Measurements from ENCODE around the gene ITGA11.

Gene ITGA11

DNA sequence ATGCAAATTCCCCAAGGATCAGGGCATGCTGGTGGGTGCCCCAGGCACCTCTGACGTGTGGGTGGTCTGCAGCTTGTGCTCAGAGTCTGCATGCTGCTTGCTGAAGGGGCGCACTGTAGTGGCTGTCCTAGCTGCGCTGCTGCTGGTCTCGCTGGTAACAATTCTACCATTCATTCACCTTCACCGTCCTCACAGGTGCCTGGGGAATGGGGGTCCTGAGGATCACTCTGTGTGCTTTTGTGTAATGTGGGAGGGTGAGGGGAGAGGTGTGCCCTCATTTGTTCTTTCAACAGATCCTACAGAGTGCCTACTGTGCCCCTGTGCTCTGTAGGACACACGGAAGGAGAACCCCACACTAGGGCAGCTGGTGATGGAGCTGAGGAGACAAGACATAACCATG lies 2.1 kb upstream of the ITGA11 start:
- no peak overlapping the region for H3K4me3 ChIP-seq (ENCODE audit: low read length in 2 of 2)
- H3K27ac ChIP-seq (ENCODE audit: low read length) = no peak overlapping the region
- H3K4me1 ChIP-seq (ENCODE audit: control insufficient read depth, insufficient read depth, low read length) = peaks cover 10% of the 10 kb centered on the region
- H3K27me3 ChIP-seq (ENCODE audit: control insufficient read depth in 1 of 2, insufficient read depth in 2 of 2, low read length in 2 of 2) = peaks cover 25 to 31% of the 10 kb centered on the region in 2 donors
- H3K36me3 ChIP-seq (ENCODE audit: control insufficient read depth in 2 of 2, insufficient read depth in 2 of 2, low read length in 2 of 2) = no peaks in the 10 kb centered on the region
- H3K9me3 ChIP-seq (ENCODE audit: control insufficient read depth in 2 of 2, low read length in 2 of 2) = no peaks in the 10 kb centered on the region
- no peak overlapping the region for H3K9ac ChIP-seq (ENCODE audit: low read length in 2 of 2)

DNA sequence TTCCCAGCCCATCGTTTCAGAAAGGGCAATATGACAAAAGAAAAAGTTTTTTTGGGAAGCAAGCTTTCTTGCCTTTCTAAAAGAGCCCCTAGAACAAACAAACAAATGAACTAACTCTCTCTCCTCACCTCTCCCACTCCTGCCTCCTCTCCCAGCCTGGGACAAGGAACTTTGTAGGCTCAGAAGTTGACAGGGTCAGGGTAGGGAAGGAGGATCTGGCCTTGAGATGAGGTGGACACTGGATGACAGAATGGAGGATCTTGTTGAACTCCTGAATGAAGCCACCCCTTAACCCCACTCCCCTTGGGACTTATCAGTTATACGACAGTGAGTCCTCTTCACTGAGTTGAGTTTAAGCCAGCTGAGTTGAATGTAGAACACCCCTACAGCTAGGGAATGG lies 1.6 kb upstream of the ITGA11 start:
- Histone ChIP-seq H3K4me3 (ENCODE audit: low read length in 2 of 2) (no peak overlapping the region), H3K27me3 (ENCODE audit: control insufficient read depth in 1 of 2, insufficient read depth in 2 of 2, low read length in 2 of 2) (peaks cover 25 to 31% of the 10 kb centered on the region in 2 donors), H3K27ac (ENCODE audit: low read length) (no peak overlapping the region), H3K9ac (ENCODE audit: low read length in 2 of 2) (no peak overlapping the region), H3K36me3 (ENCODE audit: control insufficient read depth in 2 of 2, insufficient read depth in 2 of 2, low read length in 2 of 2) (no peaks in the 10 kb centered on the region), H3K4me1 (ENCODE audit: control insufficient read depth, insufficient read depth, low read length) (peaks cover 10% of the 10 kb centered on the region), H3K9me3 (ENCODE audit: control insufficient read depth in 2 of 2, low read length in 2 of 2) (no peaks in the 10 kb centered on the region)

DNA sequence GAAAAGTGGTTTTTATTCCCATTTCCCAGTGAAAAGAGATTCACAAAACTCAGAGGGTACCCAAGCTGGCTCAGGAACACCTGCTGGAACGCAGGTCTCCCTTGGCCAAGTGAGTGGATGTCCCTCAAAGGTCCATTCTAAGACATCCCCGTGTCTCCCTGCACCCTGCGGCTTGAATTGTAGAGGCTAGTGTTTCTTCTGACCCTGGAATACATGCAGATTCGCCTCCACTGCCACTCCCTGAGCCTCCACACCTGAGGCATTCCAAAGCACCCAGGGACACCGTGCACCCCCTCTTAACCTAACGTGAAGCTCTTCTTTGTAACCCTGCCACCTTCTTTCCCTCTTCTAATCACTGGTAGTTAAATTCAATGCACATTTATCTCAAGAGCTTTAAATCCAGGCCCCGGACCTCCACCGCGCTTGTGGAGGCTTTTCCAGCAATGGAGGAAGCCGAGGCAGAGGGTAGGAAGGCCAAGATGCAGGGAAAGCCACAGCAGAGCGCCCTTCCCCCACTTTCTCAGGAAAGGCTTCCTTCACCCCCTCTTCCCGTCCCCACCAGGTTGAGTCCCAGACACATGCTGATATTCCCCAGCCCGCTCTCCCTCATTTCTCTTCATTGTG lies 590 bp upstream of the ITGA11 start:
- peak overlapping the region in 1 of 2 donors; percentile 69 for H3K4me3 ChIP-seq (ENCODE audit: low read length in 2 of 2)
- H3K36me3 ChIP-seq (ENCODE audit: control insufficient read depth in 2 of 2, insufficient read depth in 2 of 2, low read length in 2 of 2) = no peaks in the 10 kb centered on the region
- H3K27ac ChIP-seq (ENCODE audit: low read length) = no peak overlapping the region
- H3K9ac ChIP-seq (ENCODE audit: low read length in 2 of 2) = no peak overlapping the region
- peaks cover 20 to 31% of the 10 kb centered on the region in 2 donors for H3K27me3 ChIP-seq (ENCODE audit: control insufficient read depth in 1 of 2, insufficient read depth in 2 of 2, low read length in 2 of 2)
- H3K9me3 ChIP-seq (ENCODE audit: control insufficient read depth in 2 of 2, low read length in 2 of 2) = no peaks in the 10 kb centered on the region
- H3K4me1 ChIP-seq (ENCODE audit: control insufficient read depth, insufficient read depth, low read length) = peaks cover 10% of the 10 kb centered on the region

DNA sequence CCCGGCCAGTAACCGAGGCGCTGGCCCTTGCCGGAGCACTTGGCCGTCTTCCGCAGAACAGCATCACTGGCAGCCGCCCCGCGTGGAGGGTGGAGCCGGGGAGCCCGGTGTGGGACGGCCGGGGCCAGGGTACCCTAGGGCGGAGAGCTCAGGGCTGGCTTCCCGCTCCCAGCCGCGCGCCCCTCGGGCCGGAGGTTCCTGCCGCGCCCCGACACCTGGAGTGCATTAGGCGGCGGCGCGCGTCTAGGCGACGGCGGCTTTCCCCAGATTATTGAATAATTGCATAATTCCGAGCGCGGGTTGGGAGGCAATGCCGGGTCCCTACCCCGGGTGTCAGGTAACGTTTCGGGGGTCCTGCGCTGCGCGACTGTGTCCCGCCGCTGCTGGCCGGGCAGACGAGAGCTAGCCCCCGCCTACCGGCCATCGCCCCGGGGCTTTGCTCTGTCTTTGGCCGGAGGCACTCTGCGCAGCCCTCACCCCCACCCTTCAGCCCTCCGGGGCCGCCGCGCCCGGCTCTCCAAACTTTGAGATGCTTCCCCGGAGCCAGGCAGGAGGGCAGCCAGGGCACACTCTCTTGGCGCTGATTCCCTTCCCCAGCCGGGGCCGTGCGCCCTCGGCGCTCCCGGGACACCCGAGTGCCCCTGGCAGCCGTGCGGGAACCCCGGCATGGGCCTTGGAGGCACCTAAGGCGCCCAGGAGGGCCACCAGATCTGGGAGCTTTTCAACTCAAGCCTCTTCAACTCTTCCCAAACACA lies 749 bp downstream of the ITGA11 start:
- Histone ChIP-seq H3K27me3 (ENCODE audit: control insufficient read depth in 1 of 2, insufficient read depth in 2 of 2, low read length in 2 of 2) (peaks cover 20 to 31% of the 10 kb centered on the region in 2 donors), H3K4me3 (ENCODE audit: low read length in 2 of 2) (peak overlapping the region; percentile 60 to 69), H3K27ac (ENCODE audit: low read length) (no peak overlapping the region), H3K4me1 (ENCODE audit: control insufficient read depth, insufficient read depth, low read length) (peaks cover 10% of the 10 kb centered on the region), H3K9me3 (ENCODE audit: control insufficient read depth in 2 of 2, low read length in 2 of 2) (no peaks in the 10 kb centered on the region), H3K9ac (ENCODE audit: low read length in 2 of 2) (no peak overlapping the region), H3K36me3 (ENCODE audit: control insufficient read depth in 2 of 2, insufficient read depth in 2 of 2, low read length in 2 of 2) (no peaks in the 10 kb centered on the region)

DNA sequence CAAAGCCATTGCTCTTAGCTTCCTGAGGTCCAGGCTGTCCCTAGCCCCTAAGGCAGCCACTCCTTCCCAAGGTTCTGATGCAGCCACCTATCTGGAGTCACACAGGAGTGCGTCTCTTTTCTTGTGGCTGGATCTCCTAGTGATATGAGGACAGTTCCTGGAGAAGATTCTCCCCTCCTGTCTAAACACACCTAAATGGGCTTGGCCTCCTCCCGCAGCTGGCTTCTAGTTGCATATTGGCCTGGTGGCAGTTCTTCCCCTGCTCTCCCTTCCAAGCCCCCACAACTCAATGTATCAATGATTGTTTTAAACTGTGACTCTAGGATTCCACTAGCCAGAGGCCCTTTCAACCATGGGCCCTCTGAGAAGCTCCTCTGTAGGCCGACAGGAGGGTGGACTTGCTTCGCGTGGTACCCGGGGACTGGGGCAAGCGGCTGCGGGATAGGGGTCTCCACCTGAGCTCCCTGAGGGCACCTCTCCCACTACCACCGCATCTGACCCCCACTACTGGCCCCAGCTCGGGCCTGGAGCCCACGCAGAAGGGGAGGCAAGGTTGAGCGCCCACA lies 1.4 kb downstream of the ITGA11 start:
- Histone ChIP-seq H3K9ac (ENCODE audit: low read length in 2 of 2) (no peak overlapping the region), H3K27ac (ENCODE audit: low read length) (no peak overlapping the region), H3K9me3 (ENCODE audit: control insufficient read depth in 2 of 2, low read length in 2 of 2) (no peaks in the 10 kb centered on the region), H3K27me3 (ENCODE audit: control insufficient read depth in 1 of 2, insufficient read depth in 2 of 2, low read length in 2 of 2) (peaks cover 23 to 31% of the 10 kb centered on the region in 2 donors), H3K36me3 (ENCODE audit: control insufficient read depth in 2 of 2, insufficient read depth in 2 of 2, low read length in 2 of 2) (no peaks in the 10 kb centered on the region), H3K4me1 (ENCODE audit: control insufficient read depth, insufficient read depth, low read length) (peaks cover 10% of the 10 kb centered on the region), H3K4me3 (ENCODE audit: low read length in 2 of 2) (no peak overlapping the region)

DNA sequence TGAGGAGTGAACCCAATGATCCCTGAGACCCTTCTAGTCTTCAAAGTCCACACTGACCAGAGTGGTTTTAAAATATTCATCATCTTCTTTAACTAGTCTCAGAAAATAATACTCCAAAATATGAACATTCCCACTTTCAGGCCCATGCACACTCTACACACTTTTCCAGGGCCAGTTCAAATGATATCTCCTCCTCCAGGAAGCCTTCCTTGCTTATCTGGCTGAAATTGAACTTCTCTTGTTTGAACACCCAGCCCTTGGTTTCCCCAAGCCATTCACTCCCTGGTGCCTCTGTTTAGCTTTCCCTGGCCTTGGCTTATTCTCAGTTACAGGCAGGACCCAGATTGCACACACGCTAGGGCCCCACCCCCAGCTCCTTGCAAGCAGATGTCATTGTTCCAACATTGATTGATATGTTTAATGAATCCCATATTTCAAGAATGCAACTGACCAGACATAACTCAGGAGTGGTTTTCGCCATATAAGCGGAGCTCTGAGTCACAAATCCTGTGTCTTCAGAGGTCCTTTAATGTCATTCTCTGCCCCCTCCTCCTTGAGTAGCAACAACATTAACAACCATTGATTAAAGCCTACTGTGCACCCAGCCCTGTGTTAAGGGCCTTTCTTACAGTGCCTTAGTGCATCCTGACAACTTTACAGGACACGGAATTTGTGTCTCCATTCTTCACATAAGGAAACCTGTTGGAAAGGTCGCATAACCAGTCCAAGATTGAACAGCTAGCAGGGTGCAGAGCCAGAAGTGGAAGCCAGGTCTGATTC lies 2.1 kb downstream of the ITGA11 start:
- no peak overlapping the region for H3K27ac ChIP-seq (ENCODE audit: low read length)

DNA sequence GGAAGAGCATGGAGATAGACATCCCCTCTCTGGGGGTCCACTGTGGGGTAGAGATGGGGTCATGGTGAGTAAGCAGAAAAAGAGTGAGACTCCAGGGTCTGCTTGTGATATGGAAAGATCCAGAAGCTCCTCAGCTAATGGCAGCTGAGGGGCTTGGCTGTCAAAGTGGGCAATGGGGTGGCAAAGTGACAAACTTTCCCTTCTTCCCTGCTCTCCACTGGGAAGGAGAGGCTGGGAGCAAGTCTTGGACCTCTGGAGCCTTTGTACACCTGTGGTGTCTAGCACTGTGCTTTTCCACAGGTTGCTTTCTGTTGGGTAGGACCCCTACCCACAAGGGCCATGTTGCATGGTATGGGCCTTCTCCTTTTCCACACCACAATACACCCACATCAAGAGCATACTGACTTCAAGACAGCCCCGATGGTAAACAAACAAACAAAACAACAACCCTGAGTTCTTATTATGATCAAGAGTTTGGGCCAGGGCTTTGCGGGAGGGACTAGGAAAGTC lies 3.5 kb downstream of the ITGA11 start:
- Histone ChIP-seq H3K9me3 (ENCODE audit: control insufficient read depth in 2 of 2, low read length in 2 of 2) (no peaks in the 10 kb centered on the region), H3K27me3 (ENCODE audit: control insufficient read depth in 1 of 2, insufficient read depth in 2 of 2, low read length in 2 of 2) (peaks cover 19 to 26% of the 10 kb centered on the region in 2 donors), H3K27ac (ENCODE audit: low read length) (no peak overlapping the region), H3K9ac (ENCODE audit: low read length in 2 of 2) (no peak overlapping the region), H3K36me3 (ENCODE audit: control insufficient read depth in 2 of 2, insufficient read depth in 2 of 2, low read length in 2 of 2) (no peaks in the 10 kb centered on the region), H3K4me1 (ENCODE audit: control insufficient read depth, insufficient read depth, low read length) (peaks cover 10% of the 10 kb centered on the region), H3K4me3 (ENCODE audit: low read length in 2 of 2) (no peak overlapping the region)

More for the DNA sequence above, 2.1 kb downstream of the ITGA11 start:
- H3K27me3 ChIP-seq (ENCODE audit: control insufficient read depth in 1 of 2, insufficient read depth in 2 of 2, low read length in 2 of 2) = peaks cover 23 to 31% of the 10 kb centered on the region in 2 donors
- no peaks in the 10 kb centered on the region for H3K36me3 ChIP-seq (ENCODE audit: control insufficient read depth in 2 of 2, insufficient read depth in 2 of 2, low read length in 2 of 2)
- no peaks in the 10 kb centered on the region for H3K9me3 ChIP-seq (ENCODE audit: control insufficient read depth in 2 of 2, low read length in 2 of 2)
- H3K4me1 ChIP-seq (ENCODE audit: control insufficient read depth, insufficient read depth, low read length) = peaks cover 10% of the 10 kb centered on the region
- H3K4me3 ChIP-seq (ENCODE audit: low read length in 2 of 2) = no peak overlapping the region
- no peak overlapping the region for H3K9ac ChIP-seq (ENCODE audit: low read length in 2 of 2)

DNA sequence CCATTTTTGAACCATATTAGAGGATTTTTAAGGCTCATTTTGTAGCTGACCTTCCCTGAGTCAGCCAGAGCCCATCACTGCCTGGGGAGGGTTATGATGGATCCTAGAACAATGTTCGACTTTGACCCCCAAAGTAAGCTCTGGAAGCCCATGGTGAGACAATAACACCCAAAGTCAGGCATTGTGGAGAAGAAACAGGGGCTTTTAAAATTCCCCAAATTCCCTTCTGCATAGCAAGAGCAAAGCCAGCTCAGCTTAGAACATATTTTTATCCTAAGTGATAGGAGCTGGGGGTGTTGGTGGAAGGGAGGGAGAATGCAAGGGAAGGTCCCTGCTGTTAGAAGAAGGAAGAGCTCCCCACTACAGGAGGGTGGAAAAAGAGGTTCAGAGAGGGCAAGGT lies 4.0 kb downstream of the ITGA11 start:
- Histone ChIP-seq H3K27ac (ENCODE audit: low read length) (no peak overlapping the region), H3K4me1 (ENCODE audit: control insufficient read depth, insufficient read depth, low read length) (peaks cover 10% of the 10 kb centered on the region), H3K36me3 (ENCODE audit: control insufficient read depth in 2 of 2, insufficient read depth in 2 of 2, low read length in 2 of 2) (no peaks in the 10 kb centered on the region), H3K4me3 (ENCODE audit: low read length in 2 of 2) (no peak overlapping the region), H3K9ac (ENCODE audit: low read length in 2 of 2) (no peak overlapping the region), H3K9me3 (ENCODE audit: control insufficient read depth in 2 of 2, low read length in 2 of 2) (no peaks in the 10 kb centered on the region), H3K27me3 (ENCODE audit: control insufficient read depth in 1 of 2, insufficient read depth in 2 of 2, low read length in 2 of 2) (peaks cover 17 to 22% of the 10 kb centered on the region in 2 donors)

DNA sequence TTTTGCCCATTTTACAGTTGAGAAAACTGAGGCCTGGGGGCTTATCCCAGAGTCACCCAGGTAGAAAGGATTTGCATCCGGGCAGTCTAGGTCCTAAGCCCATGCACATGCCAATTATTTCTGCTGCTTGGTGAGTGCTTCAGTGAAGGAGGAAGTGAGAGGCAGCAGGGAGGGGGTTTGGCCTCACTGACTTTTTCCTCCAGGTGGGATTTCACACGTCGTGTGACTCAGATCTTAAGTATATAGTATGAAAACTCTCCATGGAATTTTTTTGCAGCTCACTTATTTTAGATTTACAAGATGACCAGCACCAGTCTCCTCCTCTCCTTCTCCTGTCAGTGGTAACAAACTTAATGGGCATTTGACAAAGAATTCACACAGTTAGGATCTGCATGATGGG lies 4.6 kb downstream of the ITGA11 start:
- no peak overlapping the region for H3K4me3 ChIP-seq (ENCODE audit: low read length in 2 of 2)

DNA sequence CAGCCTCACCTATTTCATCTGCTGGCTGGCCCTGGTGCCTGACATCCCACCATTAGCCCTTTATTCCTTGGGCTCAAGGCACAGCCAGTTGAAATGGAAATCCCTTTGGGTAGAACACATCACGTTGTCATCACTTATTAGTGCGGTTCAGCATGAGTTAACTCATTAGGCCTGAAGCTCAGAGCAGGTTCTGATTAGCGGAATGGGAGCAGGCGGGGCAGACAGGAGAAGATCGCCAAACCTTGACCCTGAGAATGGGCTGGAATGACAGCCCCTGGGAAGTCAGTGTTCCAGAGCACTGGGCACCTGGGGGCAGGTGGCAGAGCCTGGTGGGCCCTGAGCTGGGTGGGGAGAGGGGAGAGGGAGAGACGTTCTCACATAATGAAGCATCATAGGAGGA lies 5.8 kb downstream of the ITGA11 start:
- H3K9me3 ChIP-seq (ENCODE audit: control insufficient read depth in 2 of 2, low read length in 2 of 2) = no peaks in the 10 kb centered on the region
- no peak overlapping the region for H3K27ac ChIP-seq (ENCODE audit: low read length)

More for the DNA sequence above, 4.6 kb downstream of the ITGA11 start:
- Histone ChIP-seq H3K27ac (ENCODE audit: low read length) (no peak overlapping the region), H3K9me3 (ENCODE audit: control insufficient read depth in 2 of 2, low read length in 2 of 2) (no peaks in the 10 kb centered on the region), H3K27me3 (ENCODE audit: control insufficient read depth in 1 of 2, insufficient read depth in 2 of 2, low read length in 2 of 2) (peaks cover 11 to 17% of the 10 kb centered on the region in 2 donors), H3K4me1 (ENCODE audit: control insufficient read depth, insufficient read depth, low read length) (peaks cover 10% of the 10 kb centered on the region), H3K36me3 (ENCODE audit: control insufficient read depth in 2 of 2, insufficient read depth in 2 of 2, low read length in 2 of 2) (no peaks in the 10 kb centered on the region), H3K9ac (ENCODE audit: low read length in 2 of 2) (no peak overlapping the region)

More for the DNA sequence above, 5.8 kb downstream of the ITGA11 start:
- peaks cover 4% of the 10 kb centered on the region for H3K4me1 ChIP-seq (ENCODE audit: control insufficient read depth, insufficient read depth, low read length)
- H3K27me3 ChIP-seq (ENCODE audit: control insufficient read depth in 1 of 2, insufficient read depth in 2 of 2, low read length in 2 of 2) = peaks cover 6 to 8% of the 10 kb centered on the region in 2 donors
- no peak overlapping the region for H3K4me3 ChIP-seq (ENCODE audit: low read length in 2 of 2)
- H3K36me3 ChIP-seq (ENCODE audit: control insufficient read depth in 2 of 2, insufficient read depth in 2 of 2, low read length in 2 of 2) = no peaks in the 10 kb centered on the region
- no peak overlapping the region for H3K9ac ChIP-seq (ENCODE audit: low read length in 2 of 2)
